ENCODE measurements around the gene IQUB. TPM values are rescaled to one million over a fixed set of nuclear protein-coding genes. Genes with fewer than 3 reads are reported as not detected.

Gene IQUB
- total and polyA plus RNA-seq, 2 donors (not counting 1 experiment from before 2014, with no cell fraction given) = 0.09 to 0.83 TPM

- H3K9me3 ChIP-seq (ENCODE audit: control insufficient read depth, insufficient read depth, low read depth, low read length) = no peaks in the 10 kb centered on the region
- no peaks in the 10 kb centered on the region for H4K20me1 ChIP-seq (ENCODE audit: control insufficient read depth, extremely low read depth, insufficient read depth, low read length)
- no peaks in the 10 kb centered on the region for H3K79me2 ChIP-seq (ENCODE audit: control insufficient read depth, insufficient read depth, low read length)
- no peak overlapping the region for H2AFZ ChIP-seq (ENCODE audit: low read length)
- peak in 1 of 2 donors; percentile 9 for DNase-seq (ENCODE audit: low read depth in 2 of 2)
- no peak overlapping the region for H3K4me2 ChIP-seq (ENCODE audit: extremely low read depth, insufficient read depth, low read length)
- no peaks in the 10 kb centered on the region for H3K4me1 ChIP-seq (ENCODE audit: control insufficient read depth, extremely low read depth, insufficient read depth, low read length)
- no peaks in the 10 kb centered on the region for H3K36me3 ChIP-seq (ENCODE audit: control insufficient read depth, insufficient read depth, low read length)
- no peak overlapping the region for H3K4me3 ChIP-seq (replicated peaks in 1 of 4; ENCODE audit: control extremely low read depth in 1 of 4, insufficient read depth in 1 of 4, low read depth in 3 of 4, low read length in 4 of 4)
- H3K27ac ChIP-seq (ENCODE audit: insufficient read depth, low read length) = no peak overlapping the region
- no peak overlapping the region for H3K9ac ChIP-seq (ENCODE audit: insufficient read depth, low read length)
- no peaks in the 10 kb centered on the region for H3K27me3 ChIP-seq (ENCODE audit: control insufficient read depth, insufficient read depth, low read length)
- no peak for TF ChIP-seq CTCF (conservative IDR thresholded peaks at IDR 0.05 in 1 of 2, IDR thresholded peaks at IDR 0.05 in 1 of 2; ENCODE audit: low read depth in 1 of 2, low read length in 2 of 2)
- TF ChIP-seq EZH2 (IDR thresholded peaks at IDR 0.05; ENCODE audit: low read length, missing control alignments) = no peak
Measured at GRCh38 chr7:123570390-123571182, 36.2 kb upstream of the IQUB start.

GRCh38 chr7:123569352-123570010, 35.1 kb upstream of the IQUB start:
- H2AFZ ChIP-seq (ENCODE audit: low read length) = no peak overlapping the region
- no peaks in the 10 kb centered on the region for H3K9me3 ChIP-seq (ENCODE audit: control insufficient read depth, insufficient read depth, low read depth, low read length)
- H3K4me3 ChIP-seq (replicated peaks in 1 of 4; ENCODE audit: control extremely low read depth in 1 of 4, insufficient read depth in 1 of 4, low read depth in 3 of 4, low read length in 4 of 4) = no peak overlapping the region
- H3K9ac ChIP-seq (ENCODE audit: insufficient read depth, low read length) = no peak overlapping the region
- no peak overlapping the region for H3K27ac ChIP-seq (ENCODE audit: insufficient read depth, low read length)
- H3K36me3 ChIP-seq (ENCODE audit: control insufficient read depth, insufficient read depth, low read length) = no peaks in the 10 kb centered on the region
- H3K4me1 ChIP-seq (ENCODE audit: control insufficient read depth, extremely low read depth, insufficient read depth, low read length) = no peaks in the 10 kb centered on the region
- H3K4me2 ChIP-seq (ENCODE audit: extremely low read depth, insufficient read depth, low read length) = no peak overlapping the region
- no peaks in the 10 kb centered on the region for H3K27me3 ChIP-seq (ENCODE audit: control insufficient read depth, insufficient read depth, low read length)
- no peaks in the 10 kb centered on the region for H3K79me2 ChIP-seq (ENCODE audit: control insufficient read depth, insufficient read depth, low read length)
- H4K20me1 ChIP-seq (ENCODE audit: control insufficient read depth, extremely low read depth, insufficient read depth, low read length) = no peaks in the 10 kb centered on the region
- TF ChIP-seq EZH2 (IDR thresholded peaks at IDR 0.05; ENCODE audit: low read length, missing control alignments) = no peak
- TF ChIP-seq CTCF (conservative IDR thresholded peaks at IDR 0.05 in 1 of 2, IDR thresholded peaks at IDR 0.05 in 1 of 2; ENCODE audit: low read depth in 1 of 2, low read length in 2 of 2) = no peak
- no peak for DNase-seq (ENCODE audit: low read depth in 2 of 2)

GRCh38 chr7:123562121-123562520, 27.7 kb upstream of the IQUB start:
- Histone ChIP-seq H4K20me1 (ENCODE audit: control insufficient read depth, extremely low read depth, insufficient read depth, low read length) (no peaks in the 10 kb centered on the region), H2AFZ (ENCODE audit: low read length) (no peak overlapping the region), H3K27ac (ENCODE audit: insufficient read depth, low read length) (no peak overlapping the region), H3K9ac (ENCODE audit: insufficient read depth, low read length) (no peak overlapping the region), H3K4me1 (ENCODE audit: control insufficient read depth, extremely low read depth, insufficient read depth, low read length) (no peaks in the 10 kb centered on the region), H3K4me2 (ENCODE audit: extremely low read depth, insufficient read depth, low read length) (no peak overlapping the region), H3K9me3 (ENCODE audit: control insufficient read depth, insufficient read depth, low read depth, low read length) (no peaks in the 10 kb centered on the region), H3K27me3 (ENCODE audit: control insufficient read depth, insufficient read depth, low read length) (no peaks in the 10 kb centered on the region), H3K79me2 (ENCODE audit: control insufficient read depth, insufficient read depth, low read length) (peaks cover 4% of the 10 kb centered on the region), H3K4me3 (replicated peaks in 1 of 4; ENCODE audit: control extremely low read depth in 1 of 4, insufficient read depth in 1 of 4, low read depth in 3 of 4, low read length in 4 of 4) (no peak overlapping the region), H3K36me3 (ENCODE audit: control insufficient read depth, insufficient read depth, low read length) (no peaks in the 10 kb centered on the region)
- DNase-seq (ENCODE audit: low read depth in 2 of 2) = no peak
- no peak for TF ChIP-seq EZH2 (IDR thresholded peaks at IDR 0.05; ENCODE audit: low read length, missing control alignments)
- TF ChIP-seq CTCF (conservative IDR thresholded peaks at IDR 0.05 in 1 of 2, IDR thresholded peaks at IDR 0.05 in 1 of 2; ENCODE audit: low read depth in 1 of 2, low read length in 2 of 2) = no peak
